Esophagus mucosa (tissue), 1 donor: ENCODE data around the gene ZNF503. TPM values are rescaled to one million over a fixed set of nuclear protein-coding genes. Genes with fewer than 3 reads are reported as not detected.
"Not testable (repeated sequence)": the region's sequence is repeated elsewhere in the genome, so short reads cannot be mapped to it uniquely, and the experiment has no call there.

ENCODE experiments used
- ATAC-seq: fragments of 200-7000 bp; cut with Tn5 transposase; one replicate; pipeline ENCODE4 v1.9.1; 2020
- total RNA-seq: library from RNA; stranded (reverse); gene quantifications from one replicate; pipeline ENCODE4 v1.2.4, GENCODE V29; 2023
- donor health status: DM: yes; HTN: yes; CAD: no.

Gene ZNF503
- total RNA-seq, 1 donor from 2014 or later: 18.8 TPM

DNA sequence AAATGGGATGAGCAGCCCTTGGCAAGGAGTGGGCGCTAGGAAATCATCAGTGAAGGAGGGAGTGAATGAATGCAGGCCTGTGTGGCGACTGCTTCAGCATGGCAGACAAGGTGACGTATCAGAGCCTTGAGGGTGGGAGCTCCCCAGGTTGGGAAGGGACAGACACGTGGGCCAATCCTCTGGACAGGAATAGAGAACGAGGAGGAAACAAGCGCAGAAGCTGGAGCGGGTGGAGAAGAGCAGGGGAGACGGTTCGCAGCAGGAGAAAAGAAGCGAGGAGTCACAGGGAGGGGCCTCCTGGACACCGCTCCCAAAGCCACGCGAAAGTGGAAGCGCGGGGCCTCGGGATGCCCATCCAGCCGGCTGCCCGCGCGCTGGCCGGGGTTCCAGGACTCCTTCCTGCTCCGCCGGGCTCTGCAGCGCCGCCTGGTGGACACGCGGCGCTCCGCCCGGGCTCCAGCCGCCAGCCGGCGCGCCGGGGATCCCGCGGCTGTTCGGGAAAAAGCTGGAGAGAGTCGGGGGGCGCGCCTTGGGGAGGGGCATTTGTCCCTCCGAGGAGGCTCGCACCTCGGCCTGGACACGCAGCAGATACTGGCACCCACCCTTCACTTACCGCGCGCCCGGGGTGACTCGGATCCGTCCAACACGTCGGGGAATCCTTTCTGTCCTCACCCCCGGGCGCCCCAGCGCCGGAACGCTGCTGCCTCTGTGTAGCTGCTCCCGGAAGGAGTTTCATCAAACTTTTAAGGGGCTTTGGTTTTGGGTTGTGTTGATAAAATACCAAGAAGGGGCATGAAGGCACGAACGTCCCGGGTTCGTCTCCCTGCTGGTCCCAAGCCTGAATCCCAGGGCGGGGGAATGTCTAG is 6.3 kb downstream of the ZNF503 start:
- peak; percentile 47 for ATAC-seq

DNA sequence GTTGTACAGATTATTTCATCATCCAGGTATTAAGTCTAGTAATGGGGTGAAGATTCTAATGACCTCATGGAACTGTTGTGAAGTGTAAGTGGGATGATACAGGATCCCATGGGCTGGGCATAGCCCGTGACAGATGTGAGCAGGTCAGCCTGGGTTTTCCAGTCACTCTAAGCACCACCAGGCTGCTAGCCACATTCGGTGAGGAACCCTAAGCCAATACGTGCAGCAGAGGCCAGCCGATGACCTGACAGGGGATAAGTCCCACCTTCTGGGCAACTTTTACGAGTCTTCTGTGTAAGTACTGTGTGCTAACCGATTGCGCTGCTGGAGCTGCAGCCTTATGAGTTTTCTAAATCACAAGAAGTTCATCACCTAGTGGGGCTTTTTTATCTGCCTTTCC is 7.3 kb downstream of the ZNF503 start:
- peak; percentile 8 for ATAC-seq

DNA sequence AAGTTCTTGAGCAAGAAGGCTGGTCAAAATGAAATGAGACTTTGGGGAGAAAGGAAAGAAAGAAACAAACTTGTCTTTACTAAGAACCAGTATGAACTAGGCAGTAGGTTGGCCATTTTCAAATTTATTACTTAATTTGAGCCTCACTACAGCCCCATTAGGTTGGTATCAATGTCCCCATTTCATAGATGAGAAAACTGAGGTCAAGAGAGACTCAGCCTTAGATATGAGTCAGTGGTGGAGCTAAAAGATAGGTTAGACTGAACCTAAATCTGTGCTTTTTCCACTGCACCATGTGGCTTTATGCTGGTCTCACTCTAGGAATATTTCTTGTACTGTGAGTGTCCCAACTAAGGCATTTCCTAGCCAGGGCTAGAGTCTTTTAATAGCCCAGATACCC is 8.8 kb downstream of the ZNF503 start:
- no peak for ATAC-seq

DNA sequence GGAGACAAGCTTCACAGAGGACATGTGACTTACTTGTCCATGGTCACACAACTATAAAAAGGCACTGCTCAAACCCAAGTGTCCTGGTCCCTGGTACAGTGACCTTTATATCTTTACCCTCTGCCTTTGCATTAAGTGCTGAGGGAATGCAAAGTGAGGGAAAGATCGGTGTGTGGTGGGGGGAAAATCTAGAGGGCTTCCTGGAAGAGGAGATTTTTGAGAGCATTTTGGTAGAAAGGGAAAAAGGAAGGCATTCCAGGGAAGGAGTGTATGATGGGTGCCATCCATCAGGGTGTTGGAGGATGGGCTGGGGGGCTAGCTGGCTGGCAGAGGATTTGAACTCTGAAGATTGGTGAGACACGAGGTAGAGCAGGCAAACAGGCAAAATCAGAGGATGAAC is 9.3 kb downstream of the ZNF503 start:
- ATAC-seq: no peak

DNA sequence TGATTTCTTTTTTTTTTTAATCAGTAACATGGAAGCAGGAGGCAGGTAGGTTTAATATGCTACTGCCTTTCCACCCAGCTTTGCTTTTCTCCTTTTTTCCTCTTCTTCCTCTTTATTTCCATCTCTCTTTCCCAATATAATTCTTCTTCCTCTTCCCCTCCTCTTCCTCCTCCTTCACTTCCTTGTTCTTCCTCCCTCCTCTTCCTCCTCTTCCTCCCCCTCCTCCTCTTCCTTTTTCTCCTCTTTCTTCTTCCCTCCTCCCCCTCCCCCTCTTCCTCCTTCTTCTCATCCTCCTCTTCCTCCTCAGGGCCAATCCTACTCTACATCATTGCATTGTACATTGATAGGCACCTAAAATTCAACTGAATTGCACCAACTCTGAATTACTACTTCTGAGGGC is 11.4 kb downstream of the ZNF503 start:
- no peak for ATAC-seq

DNA sequence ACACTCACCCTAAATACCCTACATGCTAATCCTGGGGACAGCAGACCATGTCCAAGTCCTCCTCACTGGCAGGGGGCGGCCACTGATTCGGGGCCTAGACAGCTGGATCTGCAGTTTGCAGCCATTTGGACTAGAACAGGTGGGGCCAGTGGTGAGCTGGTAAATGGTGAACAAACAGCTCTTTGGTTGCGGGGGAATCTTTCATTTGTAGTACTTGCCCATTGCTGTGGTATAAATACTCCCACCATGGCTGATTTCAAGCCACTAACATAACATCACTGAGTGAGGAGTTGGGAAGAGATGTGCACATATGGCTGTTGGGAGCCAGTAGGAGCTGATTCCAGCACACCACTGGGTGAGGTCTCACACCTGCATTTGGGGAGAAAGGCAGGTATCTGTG is 13.5 kb downstream of the ZNF503 start:
- no peak for ATAC-seq

DNA sequence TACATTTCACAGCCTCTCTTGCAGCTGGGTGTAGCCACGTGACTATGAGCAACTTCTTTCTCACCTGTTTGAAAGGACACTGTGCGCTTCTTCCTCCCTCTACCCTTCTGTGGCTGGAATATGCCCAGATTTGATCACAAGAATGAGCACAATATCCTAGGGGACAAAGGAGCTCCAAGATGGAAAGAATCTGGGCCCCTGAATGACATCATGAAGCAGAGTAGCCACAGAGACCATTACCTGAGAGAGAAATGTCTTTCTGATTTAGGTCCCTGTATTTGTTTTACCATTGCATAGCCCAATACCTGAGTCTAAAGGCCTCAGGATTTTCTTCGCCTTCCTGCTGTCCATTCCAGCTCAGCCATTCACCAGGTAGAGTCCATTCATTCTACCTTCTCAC is 15.4 kb downstream of the ZNF503 start:
- ATAC-seq: no peak

DNA sequence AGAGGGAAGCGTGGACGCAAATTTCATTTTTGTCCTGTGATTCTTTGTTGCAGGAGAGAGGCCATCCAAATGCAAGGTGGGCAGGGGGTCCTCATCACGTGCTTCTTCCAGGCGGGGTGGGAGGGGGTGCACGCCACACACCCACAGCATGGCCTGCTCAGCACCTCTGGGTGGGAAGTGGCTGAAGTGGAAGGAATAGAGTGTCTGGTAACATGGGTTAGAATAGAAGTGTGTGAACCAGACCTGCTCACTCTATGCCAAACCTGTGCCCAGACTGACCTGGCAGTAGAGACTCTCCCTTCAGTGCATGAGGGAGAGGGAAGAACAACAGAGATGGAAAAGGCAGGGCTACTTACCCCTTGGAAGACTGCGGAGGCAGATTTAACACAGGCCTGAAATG is 21.7 kb downstream of the ZNF503 start:
- no peak for ATAC-seq

DNA sequence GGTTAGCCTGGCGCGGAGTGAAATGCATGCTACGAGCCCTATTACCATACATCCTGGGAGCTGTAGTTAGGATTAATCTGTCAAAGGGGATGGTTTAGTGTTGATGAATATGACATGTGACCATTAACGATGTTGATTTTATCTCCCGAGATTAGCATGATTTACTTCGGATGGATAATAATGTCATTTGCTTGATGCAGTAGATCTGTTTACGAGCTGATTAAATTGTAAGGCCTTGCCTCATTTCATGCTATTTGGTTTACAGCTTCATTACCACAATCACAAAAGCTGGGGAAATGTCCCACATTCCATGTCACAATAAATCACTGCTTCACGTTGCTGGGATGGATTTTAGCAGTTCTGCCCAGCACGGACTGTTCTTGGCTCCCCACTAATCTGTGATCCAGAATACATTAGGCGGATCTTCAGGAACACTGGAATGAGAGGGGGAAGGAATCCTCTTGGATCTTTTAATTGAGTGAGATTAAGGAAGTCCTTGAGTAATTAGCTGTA is 22.3 kb downstream of the ZNF503 start:
- ATAC-seq: no peak

DNA sequence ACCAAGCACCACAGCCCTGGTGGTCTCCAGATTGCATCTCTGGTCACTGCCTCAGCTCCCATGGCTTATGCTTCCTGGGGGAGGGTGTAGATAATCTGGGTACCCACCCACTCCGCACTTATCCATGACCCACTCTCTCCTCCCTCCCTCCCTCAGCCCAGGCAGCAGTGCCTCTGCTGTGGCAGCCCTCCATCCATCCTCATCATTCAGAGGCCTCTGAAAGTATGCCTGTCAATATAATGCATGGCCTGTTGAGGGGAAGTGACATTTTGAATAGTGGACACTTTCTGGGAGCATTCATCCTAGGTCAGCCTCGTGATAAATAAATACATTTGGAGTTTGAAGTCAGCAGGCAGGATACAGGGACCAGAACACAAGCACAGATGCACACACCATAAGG is 23.2 kb downstream of the ZNF503 start:
- no peak for ATAC-seq

DNA sequence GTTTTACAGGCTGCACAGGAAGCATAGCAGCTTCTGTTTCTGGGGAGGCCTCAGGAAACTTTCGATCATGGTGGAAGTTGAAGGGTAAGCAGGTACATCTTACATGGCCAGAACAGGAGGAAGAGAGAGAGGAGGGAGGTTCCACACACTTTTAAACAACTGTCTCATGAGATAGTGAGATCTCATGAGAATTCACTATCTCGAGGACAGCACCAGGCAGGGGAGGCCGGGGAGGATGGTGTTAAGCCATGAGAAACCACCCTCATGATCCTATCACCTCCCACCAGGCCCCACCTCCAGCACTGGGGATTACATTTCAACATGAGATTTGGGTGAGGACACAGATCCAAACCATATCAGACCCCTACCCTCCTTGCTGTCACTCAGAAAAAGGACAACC is 23.7 kb downstream of the ZNF503 start:
- ATAC-seq: no peak

DNA sequence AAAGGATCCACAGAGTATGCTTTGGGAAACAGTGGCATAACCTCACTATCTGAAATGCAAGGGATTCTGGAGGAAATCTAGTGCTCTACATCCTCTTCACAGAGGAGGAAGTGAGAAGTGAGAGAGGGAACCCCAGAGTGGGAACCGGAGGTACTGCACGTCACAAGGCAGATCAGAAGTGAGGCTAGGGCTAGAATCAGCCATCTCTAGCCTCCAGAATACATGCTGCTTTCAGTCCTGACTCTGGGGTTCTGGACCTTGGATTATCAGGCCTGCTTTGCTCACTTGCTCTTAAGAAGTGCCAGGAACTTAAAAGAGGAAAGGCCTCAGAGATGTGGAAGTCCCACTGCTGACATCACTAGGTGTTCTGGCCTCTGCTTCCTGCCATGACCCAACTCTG is 25.7 kb downstream of the ZNF503 start:
- ATAC-seq: peak; percentile 33

DNA sequence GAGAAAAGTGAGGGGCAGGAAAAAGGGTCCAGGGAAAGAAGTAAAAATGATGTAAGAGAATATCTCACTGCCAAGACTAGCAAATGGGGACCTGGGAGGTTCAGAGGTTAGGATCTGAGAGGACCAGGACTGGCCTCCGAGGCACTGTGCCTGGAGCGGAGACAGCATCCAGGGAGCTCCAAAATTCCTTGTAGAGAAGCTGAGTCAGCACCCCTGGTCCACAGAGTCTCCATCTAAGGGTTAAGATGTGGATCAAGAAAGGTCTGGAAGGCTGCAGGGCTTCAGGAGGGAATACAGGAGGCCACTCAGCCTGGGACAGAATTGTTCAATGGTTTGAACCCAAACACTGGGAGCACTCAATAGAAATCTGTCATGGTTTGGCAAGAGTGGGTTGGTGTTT is 30.6 kb downstream of the ZNF503 start:
- ATAC-seq: no peak

DNA sequence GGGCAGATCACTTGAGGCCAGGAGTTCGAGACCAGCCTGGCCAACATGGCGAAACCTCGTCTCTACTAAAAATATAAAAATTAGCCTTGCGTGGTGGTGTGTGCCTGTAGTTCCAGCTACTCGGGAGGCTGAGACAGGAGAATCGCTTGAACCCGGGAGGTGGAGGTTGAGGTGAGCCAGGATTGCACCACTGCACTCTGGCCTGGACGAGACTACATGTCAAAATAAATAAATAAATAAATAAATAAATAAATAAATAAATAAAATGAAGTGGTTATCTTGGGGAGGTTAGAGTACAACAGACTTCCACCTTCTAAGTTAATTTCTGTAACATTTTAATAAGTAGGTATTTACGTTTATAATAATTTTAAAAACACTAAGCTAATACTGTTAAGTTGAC is 31.7 kb downstream of the ZNF503 start:
- not testable (repeated sequence) for ATAC-seq

DNA sequence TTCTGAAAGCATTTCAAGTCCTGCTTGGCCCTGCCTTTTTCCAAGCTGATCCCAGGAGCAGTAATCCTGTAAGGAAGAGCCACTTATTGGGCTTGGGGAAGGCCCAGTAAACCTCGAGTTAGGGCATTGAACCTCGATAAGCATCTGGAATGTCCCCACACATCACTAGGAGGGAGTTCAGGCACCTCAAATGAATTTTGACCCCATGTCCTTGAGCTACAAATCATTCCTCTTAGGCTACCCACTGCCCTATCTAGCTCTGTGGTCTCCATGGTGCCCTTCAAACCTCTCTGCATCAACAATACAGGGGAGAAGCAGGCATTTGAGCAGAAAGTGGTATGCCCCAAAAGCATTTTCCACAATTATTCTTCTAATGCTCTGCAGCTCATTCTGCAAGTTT is 33.7 kb downstream of the ZNF503 start:
- no peak for ATAC-seq

DNA sequence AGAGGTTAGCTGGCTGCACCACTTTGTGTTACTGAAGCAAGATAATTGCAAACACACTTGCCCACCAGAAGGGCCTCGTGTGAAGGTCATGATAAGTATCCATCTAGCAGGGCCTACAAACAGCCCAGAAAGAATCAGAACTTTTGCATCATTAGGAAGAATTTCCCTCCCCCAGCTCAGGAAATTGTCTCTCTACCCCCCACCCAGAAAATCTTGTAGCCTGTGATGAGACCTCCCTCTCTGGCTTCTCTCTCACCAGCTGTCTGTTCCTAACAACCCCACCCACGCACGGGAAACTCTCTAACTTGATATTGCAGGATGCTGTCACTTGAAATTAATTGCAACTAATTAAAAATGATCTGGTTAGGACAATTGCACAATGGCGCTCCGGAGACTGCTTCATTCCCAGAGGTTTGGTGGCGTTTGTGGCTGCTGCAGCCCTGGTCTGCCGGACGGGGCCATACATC is 34.5 kb downstream of the ZNF503 start:
- ATAC-seq: no peak

DNA sequence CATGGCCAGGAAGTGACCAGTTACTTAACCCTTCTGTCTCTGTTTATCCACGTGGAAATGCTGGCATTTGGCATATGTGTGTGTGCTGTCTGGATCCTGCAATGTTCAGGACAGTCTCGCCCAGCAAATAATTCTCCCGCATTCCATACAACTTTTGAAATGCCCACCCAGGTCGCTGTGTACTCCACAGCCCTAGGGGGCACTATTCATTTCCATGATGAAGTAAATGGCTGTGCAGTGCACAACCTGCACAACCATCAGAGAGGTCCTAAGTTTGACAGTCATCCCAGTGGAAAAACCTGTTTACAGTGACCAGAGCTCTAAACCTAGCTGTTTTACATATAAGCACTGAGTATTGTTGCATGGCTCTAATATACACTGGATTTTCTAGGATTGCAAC is 38.1 kb downstream of the ZNF503 start:
- no peak for ATAC-seq

DNA sequence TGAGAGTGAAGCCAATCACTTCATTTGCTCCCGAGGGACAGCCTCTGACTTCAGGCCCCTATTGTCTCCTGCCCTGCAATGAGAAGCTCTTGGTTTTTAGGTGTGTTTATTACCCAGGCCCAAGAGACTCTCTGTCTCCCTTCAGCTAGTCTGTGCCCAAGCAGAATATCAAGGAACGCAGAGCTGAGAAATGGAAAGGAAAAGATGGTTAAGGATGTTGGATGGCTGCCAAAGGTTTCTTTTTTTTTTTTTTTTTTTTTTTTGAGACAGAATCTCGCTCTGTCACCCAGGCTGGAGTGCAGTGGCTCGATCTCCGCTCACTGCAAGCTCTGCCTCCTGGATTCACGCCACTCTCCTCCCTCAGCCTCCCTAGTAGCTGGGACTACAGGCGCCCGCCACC is 41.7 kb downstream of the ZNF503 start:
- not testable (repeated sequence) for ATAC-seq

DNA sequence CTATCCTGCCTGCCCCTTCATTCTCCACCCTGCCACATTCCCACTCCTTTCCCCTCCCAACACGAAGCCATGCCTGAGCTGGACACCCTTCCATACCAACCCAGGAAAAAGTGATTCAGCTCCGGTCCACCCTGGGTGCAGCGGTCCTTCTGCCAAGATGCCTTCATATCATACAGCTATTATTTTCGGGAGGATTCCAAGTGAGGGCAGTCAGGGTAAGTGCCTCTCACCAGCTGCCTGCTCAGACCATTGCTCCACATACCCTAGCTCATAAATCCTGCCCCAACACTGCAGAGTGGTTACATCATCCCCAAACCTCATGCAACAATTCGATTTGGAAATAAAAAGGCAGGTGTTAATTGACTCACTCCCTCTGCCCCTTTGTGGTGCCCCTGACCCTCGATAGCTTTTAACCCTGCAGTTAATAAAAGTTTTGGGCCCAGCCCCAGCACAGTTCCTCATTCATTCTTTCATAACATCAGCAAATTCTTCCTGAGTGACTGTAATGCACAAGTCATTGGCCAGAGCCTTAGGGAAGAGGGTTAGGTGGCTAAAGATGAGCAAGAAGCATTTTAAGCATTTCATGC is 42.6 kb downstream of the ZNF503 start:
- ATAC-seq: peak; percentile 76

DNA sequence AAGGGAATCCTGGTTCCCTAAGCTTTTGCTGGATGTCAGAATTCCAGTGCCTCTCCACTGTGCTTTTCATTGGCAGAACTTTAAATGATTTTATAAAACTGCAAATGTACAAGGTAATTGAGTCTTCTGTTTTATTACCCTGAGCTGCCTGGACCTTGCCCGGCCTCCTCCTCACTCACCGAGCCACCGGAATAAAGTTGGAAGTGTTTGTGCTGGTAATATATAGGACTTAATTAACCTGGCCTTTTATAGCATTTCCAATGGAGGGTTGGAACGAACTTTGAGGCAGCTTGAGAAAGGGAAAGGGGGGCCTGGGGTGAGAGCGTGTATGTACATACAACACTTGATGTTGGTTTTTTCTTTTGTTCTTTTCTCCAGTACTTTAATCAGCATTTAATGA is 43.4 kb downstream of the ZNF503 start:
- ATAC-seq: no peak

DNA sequence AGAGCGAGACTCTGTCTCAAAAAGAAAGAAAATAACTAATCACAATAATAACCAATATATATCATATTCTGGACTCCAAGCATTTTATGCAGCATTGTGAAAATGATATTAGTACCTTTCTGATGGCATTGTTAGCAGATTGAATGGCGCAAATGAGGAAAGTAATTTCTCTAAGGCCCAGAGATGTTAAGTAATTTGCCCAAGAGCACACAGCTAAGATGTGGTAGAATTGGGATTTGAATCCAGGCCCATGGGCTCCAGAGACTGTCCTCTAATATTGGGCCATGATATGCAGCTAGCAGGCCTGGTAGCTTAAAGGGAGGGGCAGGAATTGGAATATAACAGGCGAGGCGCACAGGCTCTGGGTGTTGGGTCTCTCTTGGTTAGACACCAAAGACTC is 44.1 kb downstream of the ZNF503 start:
- no peak for ATAC-seq

DNA sequence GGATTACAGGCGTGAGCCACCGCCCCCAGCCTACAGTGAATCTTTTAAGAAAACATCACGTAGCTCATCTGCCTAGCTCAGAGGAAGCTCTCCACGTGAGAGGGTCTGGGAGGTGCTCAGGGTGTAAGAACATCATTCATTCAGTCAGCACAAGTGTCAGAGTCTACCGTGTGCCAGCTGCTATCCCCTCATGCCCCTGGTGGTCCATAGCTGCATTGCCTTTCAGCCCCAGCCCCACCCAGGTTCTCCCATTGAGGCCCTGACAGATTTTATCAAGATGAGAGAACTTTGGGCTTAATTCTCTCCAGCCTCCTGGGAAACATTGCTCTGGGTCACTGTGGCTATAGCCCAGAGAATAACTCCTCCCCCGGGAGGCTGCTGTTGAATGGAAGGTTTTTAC is 45.1 kb downstream of the ZNF503 start:
- no peak for ATAC-seq

DNA sequence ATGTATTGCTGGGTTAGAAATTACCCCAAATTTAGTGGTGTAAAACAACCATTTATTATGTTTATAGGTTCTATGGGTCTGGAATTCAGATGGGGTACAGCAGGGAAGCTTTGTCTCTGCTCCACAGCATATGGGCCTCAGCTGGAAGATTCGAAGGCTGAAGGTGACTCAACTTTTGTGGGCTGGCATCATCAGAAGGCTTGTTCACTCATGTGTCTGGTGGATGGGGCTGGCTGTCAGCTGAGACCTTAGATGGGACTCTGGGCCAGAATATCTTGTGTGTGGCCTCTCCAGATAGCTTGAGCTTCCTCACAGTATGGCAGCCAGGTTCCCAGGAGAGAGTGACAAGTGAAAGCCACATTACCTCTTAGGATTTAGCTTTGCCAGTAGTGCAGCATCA is 45.9 kb downstream of the ZNF503 start:
- no peak for ATAC-seq

DNA sequence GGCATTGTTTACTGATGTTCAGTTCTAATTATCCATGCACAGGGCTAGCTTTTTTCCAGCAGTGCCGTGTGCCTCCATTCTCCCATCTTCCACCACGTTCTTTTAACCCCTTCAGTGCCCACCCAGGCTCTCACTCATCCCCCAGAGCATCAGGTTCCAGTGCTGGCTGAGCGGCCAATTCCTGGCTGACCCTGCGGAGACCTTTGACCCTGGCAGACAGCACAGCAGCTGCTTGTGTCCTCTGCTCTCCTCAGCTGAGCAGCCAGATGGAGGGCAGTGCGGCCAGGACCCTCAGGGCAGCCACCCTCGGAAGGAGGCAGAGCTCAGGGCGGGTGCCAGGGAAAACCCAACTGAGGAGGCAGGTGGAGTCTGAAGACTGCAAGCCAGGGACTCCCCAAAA is 48.4 kb downstream of the ZNF503 start:
- no peak for ATAC-seq
